HUES48 (cell line): ENCODE results near the gene USP43.
A peak's percentile ranks its signal among the peaks of the same experiment; 100 is the strongest.
"Not testable (repeated sequence)": the region's sequence is repeated elsewhere in the genome, so short reads cannot be mapped to it uniquely, and the experiment has no call there.

Experiments used
- H3K27ac ChIP-seq: one replicate; pipeline ENCODE4 v1.7.0; 2013; ENCODE audit warnings: low read depth, low read length, inconsistent platforms
- H3K27me3 ChIP-seq: 2 replicates; pipeline ENCODE4 v1.6.1; 2013; ENCODE audit warnings: mild to moderate bottlenecking, low read length; ENCODE audit not compliant: control insufficient read depth, insufficient read depth
- H3K36me3 ChIP-seq: 2 replicates; pipeline ENCODE4 v1.6.1; 2013; ENCODE audit warnings: low read length; ENCODE audit not compliant: control insufficient read depth, insufficient read depth
- H3K4me1 ChIP-seq: 2 replicates; pipeline ENCODE4 v1.6.1; 2013; ENCODE audit warnings: mild to moderate bottlenecking, low read length; ENCODE audit not compliant: control insufficient read depth, insufficient read depth
- H3K4me3 ChIP-seq: 2 replicates; pipeline ENCODE4 v1.5.1; 2013; ENCODE audit warnings: mild to moderate bottlenecking, low read depth, low read length
- H3K9ac ChIP-seq: 2 replicates; pipeline ENCODE4 v1.6.1; 2013; ENCODE audit warnings: mild to moderate bottlenecking, low read depth, low read length, moderate library complexity
- H3K9me3 ChIP-seq: 2 replicates; pipeline ENCODE4 v1.6.1; 2013; ENCODE audit warnings: low read length; ENCODE audit not compliant: control insufficient read depth, insufficient read depth

Gene USP43

GRCh38 chr17:9661027-9661426 lies 15.7 kb downstream of the USP43 start:
- Histone ChIP-seq H3K9me3 (no peaks in the 10 kb centered on the region; the same call in 1 of the 2 replicates), H3K9ac (no peak overlapping the region), H3K36me3 (peaks cover 19% of the 10 kb centered on the region)

GRCh38 chr17:9663511-9663910 lies 18.2 kb downstream of the USP43 start:
- H3K4me3 ChIP-seq, H3K9ac ChIP-seq, H3K9me3 ChIP-seq, H3K4me1 ChIP-seq, H3K27ac ChIP-seq, H3K27me3 ChIP-seq: not testable (repeated sequence)
- H3K36me3 ChIP-seq, result peaks cover 16% of the 10 kb centered on the region

More at GRCh38 chr17:9661027-9661426, 15.7 kb downstream of the USP43 start:
- Histone ChIP-seq H3K27ac (no peak overlapping the region), H3K4me1 (no peaks in the 10 kb centered on the region), H3K4me3 (no peak overlapping the region), H3K27me3 (no peaks in the 10 kb centered on the region)

- Histone ChIP-seq H3K4me3 (no peak overlapping the region), H3K9ac (no peak overlapping the region), H3K9me3 (no peaks in the 10 kb centered on the region; the same call in 1 of the 2 replicates), H3K27ac (no peak overlapping the region), H3K27me3 (no peaks in the 10 kb centered on the region), H3K36me3 (peaks cover 14% of the 10 kb centered on the region), H3K4me1 (no peaks in the 10 kb centered on the region)
Observed at GRCh38 chr17:9666461-9667050, 21.2 kb downstream of the USP43 start.

- H3K27ac ChIP-seq, result no peak overlapping the region
- H3K9me3 ChIP-seq, result no peaks in the 10 kb centered on the region; the same call in 1 of the 2 replicates
- no peak overlapping the region for H3K9ac ChIP-seq
- H3K27me3 ChIP-seq, result no peaks in the 10 kb centered on the region
- H3K36me3 ChIP-seq, result peaks cover 14% of the 10 kb centered on the region
- no peaks in the 10 kb centered on the region for H3K4me1 ChIP-seq
- no peak overlapping the region for H3K4me3 ChIP-seq
Observed at GRCh38 chr17:9668517-9668916, 23.2 kb downstream of the USP43 start.

- Histone ChIP-seq H3K36me3 (peaks cover 14% of the 10 kb centered on the region), H3K9ac (no peak overlapping the region), H3K4me3 (no peak overlapping the region), H3K27me3 (no peaks in the 10 kb centered on the region), H3K4me1 (no peaks in the 10 kb centered on the region), H3K27ac (no peak overlapping the region), H3K9me3 (no peaks in the 10 kb centered on the region; the same call in 1 of the 2 replicates)
Observed at GRCh38 chr17:9669551-9670008, 24.3 kb downstream of the USP43 start.

GRCh38 chr17:9670596-9670995 lies 25.3 kb downstream of the USP43 start:
- no peaks in the 10 kb centered on the region for H3K4me1 ChIP-seq

GRCh38 chr17:9671559-9671958 lies 26.2 kb downstream of the USP43 start:
- H3K4me1 ChIP-seq, result no peaks in the 10 kb centered on the region
- no peak overlapping the region for H3K27ac ChIP-seq
- H3K27me3 ChIP-seq, result no peaks in the 10 kb centered on the region
- H3K4me3 ChIP-seq, result no peak overlapping the region
- H3K9ac ChIP-seq, result no peak overlapping the region
- peaks cover 9% of the 10 kb centered on the region for H3K36me3 ChIP-seq
- no peaks in the 10 kb centered on the region for H3K9me3 ChIP-seq

More at GRCh38 chr17:9670596-9670995, 25.3 kb downstream of the USP43 start:
- Histone ChIP-seq H3K9ac (no peak overlapping the region), H3K36me3 (peaks cover 14% of the 10 kb centered on the region), H3K4me3 (no peak overlapping the region), H3K27ac (no peak overlapping the region), H3K9me3 (no peaks in the 10 kb centered on the region; the same call in 1 of the 2 replicates), H3K27me3 (no peaks in the 10 kb centered on the region)

- Histone ChIP-seq H3K36me3 (peaks cover 12% of the 10 kb centered on the region), H3K4me1 (no peaks in the 10 kb centered on the region), H3K27ac (no peak overlapping the region), H3K9ac (no peak overlapping the region), H3K9me3 (no peaks in the 10 kb centered on the region), H3K4me3 (no peak overlapping the region), H3K27me3 (no peaks in the 10 kb centered on the region)
Observed at GRCh38 chr17:9672266-9672665, 26.9 kb downstream of the USP43 start.

GRCh38 chr17:9672691-9673090 lies 27.4 kb downstream of the USP43 start:
- no peak overlapping the region for H3K27ac ChIP-seq

GRCh38 chr17:9676084-9676483 lies 30.8 kb downstream of the USP43 start:
- H3K9ac ChIP-seq, result no peak overlapping the region
- peaks cover 12% of the 10 kb centered on the region for H3K9me3 ChIP-seq
- no peaks in the 10 kb centered on the region for H3K4me1 ChIP-seq
- no peaks in the 10 kb centered on the region for H3K27me3 ChIP-seq
- no peak overlapping the region for H3K4me3 ChIP-seq
- H3K36me3 ChIP-seq, result peaks cover 23% of the 10 kb centered on the region
- H3K27ac ChIP-seq, result no peak overlapping the region

More at GRCh38 chr17:9672691-9673090, 27.4 kb downstream of the USP43 start:
- H3K4me1 ChIP-seq, result no peaks in the 10 kb centered on the region
- no peak overlapping the region for H3K9ac ChIP-seq
- H3K4me3 ChIP-seq, result no peak overlapping the region
- peaks cover 16% of the 10 kb centered on the region for H3K36me3 ChIP-seq
- H3K9me3 ChIP-seq, result no peaks in the 10 kb centered on the region
- H3K27me3 ChIP-seq, result no peaks in the 10 kb centered on the region

GRCh38 chr17:9676820-9677310 lies 31.5 kb downstream of the USP43 start:
- H3K9ac ChIP-seq, result no peak overlapping the region
- H3K36me3 ChIP-seq, result peaks cover 23% of the 10 kb centered on the region
- H3K4me3 ChIP-seq, result no peak overlapping the region
- H3K27me3 ChIP-seq, result no peaks in the 10 kb centered on the region
- no peaks in the 10 kb centered on the region for H3K4me1 ChIP-seq
- peaks cover 12% of the 10 kb centered on the region for H3K9me3 ChIP-seq
- peak overlapping the region; percentile 12 for H3K27ac ChIP-seq
